ENCODE measurements around the gene PRDM15.
"Not testable (repeated sequence)": the region's sequence is repeated elsewhere in the genome, so short reads cannot be mapped to it uniquely, and the experiment has no call there.

Gene PRDM15

GRCh38 chr21:41801321-41802197 lies 77.6 kb downstream of the PRDM15 start:
- DNase-seq: no peak

- DNase-seq: no peak
Measured at GRCh38 chr21:41800425-41801320, 78.5 kb downstream of the PRDM15 start.

DNA sequence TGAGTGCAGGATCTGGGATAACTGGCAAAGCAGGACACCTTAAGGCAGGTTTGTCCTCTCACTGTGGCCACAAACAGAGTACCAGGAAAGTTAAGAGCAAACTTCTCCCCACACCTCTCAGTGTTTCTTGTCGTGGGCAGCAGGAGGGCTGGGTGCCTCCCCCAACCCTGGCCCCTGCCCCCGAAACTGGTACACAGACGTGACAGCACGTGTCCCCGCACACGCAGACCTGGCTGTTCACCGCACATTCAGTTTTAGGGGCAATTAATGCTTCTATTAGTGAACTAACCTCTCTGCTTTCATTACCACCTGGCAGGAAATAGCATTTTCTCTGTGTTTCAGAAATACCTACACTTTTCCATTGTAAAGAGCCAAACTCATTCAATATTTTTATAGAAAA lies 79.4 kb downstream of the PRDM15 start:
- DNase-seq: no peak

GRCh38 chr21:41798326-41798725 lies 80.8 kb downstream of the PRDM15 start:
- no peak for DNase-seq

DNA sequence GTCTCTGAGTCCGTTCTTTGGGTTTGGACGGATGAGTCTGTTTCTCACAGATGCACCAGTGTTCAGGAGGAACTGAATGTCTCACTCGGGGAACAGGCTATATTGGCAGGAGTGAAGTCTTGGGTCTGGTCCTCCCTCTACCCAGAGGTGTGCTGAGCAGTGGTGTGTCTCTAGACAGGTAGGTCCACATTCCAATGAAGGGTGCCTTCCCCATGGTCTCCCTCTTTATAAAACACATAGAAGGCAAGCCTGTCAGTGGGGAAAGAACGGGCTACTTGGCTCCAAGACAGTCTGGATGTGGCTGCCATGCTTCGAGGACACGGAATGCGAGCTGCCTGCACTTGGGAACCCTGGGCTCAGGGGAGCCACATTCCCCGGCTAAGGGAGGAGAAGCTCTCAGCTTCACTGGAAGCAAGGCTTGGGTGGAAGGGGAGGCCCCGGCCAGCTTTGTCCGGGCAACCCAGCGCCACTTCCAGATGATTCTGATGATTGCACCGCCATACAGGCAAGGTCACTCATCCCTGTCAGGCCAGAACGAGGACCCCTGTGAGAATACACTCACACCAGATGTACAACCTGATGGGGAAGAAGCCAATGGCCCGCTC lies 82.6 kb downstream of the PRDM15 start:
- no peak for DNase-seq

DNA sequence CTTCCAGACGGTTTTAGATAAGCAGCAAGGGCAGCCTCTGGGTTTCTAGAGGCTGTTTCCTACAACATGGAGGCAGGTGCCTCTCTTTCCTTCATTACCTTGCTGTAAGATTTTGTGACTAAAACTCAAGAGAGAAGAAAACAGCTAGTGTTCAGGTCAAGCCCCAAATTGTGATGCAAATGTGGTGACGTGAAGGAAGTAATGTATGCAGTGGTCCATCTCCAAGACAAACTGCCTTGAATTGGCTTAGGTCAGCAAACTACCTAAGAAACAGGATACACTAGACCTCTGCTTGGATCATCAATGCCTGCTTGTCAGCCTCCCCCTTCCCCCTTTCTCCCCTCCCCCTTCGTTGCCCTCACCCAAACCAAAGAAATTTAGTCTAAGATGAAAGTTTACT lies 83.4 kb downstream of the PRDM15 start:
- DNase-seq: no peak

GRCh38 chr21:41794600-41794999 lies 84.5 kb downstream of the PRDM15 start:
- no peak for DNase-seq

DNA sequence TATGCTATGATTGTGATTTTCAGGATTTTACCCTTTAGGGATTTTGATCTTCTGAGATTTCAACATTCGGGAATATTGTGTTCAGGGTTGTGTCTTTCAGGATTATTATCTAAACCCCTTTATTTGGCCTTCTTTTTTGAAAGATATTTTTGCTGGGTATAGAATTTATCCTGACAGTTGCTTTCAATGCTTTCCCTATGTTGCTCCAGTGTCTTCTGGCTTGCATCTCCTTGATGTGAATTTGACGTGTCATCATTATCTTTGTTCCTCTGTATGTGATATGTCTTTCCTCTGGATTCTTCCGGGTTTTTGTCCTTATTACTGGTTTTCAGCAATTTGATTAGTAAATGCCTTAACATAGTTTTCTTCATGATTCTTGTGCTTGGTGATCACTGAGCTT lies 86.4 kb downstream of the PRDM15 start:
- no peak for DNase-seq

DNA sequence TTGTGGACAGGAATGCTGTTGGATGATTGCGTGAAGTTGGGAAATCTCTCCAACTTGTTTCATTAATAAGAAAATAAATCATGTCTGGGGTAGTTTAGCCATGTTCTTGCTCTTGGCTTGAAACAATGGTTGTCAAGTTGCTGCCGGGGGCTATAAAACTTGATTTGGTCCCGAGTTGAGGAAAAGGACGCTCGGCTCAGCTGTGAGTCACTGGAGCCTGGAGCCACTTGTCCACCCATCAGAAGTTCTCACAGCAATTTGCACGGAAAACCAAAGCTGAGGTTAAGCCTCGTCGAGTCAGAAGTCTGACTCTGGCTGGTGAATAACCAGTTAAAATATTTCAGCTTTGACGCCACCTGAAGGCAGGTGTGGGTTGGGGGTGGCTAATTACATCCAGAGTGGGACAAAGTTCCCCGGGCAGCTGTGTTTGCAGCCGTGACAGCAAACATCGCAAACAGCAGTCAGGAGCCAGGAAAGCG lies 92.6 kb downstream of the PRDM15 start:
- DNase-seq: no peak

- DNase-seq: not testable (repeated sequence)
Measured at GRCh38 chr21:41785262-41785661, 93.9 kb downstream of the PRDM15 start.

DNA sequence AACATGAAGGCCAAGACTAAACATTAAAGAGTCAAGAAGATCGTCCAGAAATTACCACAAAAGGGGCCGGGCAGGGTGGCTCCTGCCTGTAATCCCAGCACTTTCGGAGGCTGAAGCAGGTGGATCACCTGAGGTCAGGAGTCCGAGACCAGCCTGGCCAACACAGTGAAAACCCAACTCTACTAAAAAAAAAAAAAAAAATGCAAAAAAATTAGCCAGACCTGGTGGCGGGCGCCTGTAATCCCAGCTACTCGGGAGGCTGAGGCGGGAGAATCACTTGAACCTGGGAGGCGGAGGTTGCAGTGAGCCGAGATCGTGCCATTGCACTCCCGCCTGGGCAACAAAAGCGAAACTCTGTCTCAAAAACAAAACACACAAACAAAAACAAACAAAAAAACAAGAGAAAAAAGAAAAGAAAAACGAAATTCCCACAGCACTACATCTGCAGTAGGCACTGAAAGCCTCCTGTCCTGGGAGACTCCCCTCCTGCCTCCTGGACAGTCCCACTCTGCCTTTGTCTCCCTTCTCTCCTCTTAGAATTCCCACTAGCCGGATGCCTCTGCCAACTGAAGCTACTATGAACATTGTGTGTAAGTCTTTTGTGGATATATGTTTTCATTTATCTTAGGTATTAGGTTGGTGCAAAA lies 94.6 kb downstream of the PRDM15 start:
- no peak for DNase-seq

DNA sequence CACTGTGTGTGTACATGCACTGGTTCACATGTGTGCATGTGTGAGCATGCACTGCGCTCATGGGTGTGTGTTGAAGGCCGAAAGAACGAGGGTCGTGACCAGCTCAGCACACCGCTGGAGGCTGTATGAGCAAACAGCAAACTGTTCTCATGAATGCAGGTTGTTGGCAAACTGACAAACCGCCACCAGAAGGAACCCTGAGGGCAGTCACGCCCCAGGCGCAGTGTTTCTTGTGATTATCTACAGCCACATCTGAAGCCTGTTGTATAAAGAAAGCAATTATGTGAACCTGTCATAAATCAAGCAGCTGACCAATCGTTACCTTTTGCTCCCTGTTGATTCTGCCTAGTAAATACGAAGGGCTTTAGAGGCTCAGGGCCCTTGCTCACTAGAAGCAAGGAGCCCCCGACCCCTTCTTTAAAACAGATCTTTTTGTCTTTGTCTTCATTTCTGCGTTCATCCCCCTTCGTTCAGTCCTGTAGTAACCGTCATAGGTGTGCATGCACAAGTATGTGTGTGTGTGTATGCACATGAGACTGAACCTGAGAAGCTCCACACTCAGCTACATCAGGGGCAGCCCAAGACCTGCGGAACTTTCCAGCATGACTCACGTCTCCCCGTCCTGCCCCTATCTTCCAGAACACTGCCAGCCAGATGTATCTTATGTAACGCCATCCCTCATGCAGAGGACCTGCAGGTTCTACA lies 95.5 kb downstream of the PRDM15 start:
- DNase-seq: no peak

DNA sequence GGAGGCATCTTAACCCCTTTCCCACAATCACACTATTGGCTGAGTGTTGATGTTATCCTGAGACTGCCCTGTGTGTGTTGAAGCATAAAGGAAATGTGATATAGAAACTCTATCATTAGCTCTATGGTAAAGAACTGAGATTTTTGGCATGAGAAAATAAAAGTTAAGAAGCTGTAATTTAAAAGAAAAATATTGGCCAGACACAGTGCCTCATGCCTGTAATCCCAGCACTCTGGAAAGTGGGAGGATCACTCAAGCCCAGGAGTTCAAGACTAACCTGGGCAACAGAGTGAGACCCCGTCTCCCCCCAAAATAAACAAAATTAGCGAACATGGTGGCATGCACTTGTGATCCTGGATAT lies 98.1 kb downstream of the PRDM15 start:
- no peak for DNase-seq

- DNase-seq: no peak
Measured at GRCh38 chr21:41780337-41781049, 98.7 kb downstream of the PRDM15 start.

DNA sequence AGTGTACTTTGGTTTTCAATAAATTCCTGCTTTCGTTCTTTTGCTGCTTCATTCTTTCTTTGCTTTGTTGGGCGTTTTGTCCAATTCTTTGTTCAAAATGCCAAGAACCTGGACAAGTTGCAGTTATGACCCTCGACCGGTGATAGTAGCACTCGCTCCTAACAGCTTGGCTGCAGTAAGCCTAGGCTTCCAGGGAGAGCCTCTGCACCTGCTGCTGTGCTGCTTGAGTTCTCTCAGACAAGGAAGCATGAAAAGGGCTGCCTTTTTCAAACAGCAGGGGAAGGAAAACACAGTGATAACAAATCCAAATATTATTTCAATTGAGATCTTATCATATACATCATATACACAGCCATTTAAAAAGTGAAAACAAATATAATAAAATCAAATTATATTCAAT lies 99.5 kb downstream of the PRDM15 start:
- no peak for DNase-seq

DNA sequence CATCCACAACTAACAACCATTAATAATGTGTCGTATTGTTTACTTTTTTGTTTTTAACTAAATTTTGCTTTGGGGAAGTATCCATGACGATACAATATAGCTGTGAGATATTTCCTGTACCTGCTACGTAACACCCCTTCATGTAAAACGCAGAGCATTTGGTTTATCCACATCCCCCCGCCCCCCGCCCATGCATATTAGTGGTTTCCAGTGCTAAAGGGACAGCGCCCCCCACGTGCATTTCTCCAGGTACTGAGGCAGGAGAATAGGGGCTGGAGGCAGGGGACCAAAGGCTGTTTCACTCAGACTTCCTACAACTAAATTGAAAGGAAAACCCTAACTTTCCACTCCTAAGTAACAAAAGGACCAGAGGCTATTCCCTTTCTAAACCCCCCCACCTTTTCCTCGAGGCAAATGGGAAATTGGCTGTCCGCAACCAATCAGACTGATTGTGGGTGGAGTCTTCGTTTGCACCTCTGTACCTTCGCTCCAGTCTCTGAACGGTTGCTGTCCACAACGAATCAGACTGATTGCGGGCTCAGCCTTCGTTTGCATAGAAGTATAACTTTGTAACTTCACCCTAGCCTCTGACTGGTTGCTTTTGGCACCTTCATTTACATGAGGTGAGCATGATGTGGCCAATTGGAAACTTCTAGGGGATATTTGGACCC lies 100.1 kb downstream of the PRDM15 start:
- DNase-seq: no peak

- DNase-seq: peak; percentile 89
Measured at GRCh38 chr21:41777951-41778815, 101.0 kb downstream of the PRDM15 start.

DNA sequence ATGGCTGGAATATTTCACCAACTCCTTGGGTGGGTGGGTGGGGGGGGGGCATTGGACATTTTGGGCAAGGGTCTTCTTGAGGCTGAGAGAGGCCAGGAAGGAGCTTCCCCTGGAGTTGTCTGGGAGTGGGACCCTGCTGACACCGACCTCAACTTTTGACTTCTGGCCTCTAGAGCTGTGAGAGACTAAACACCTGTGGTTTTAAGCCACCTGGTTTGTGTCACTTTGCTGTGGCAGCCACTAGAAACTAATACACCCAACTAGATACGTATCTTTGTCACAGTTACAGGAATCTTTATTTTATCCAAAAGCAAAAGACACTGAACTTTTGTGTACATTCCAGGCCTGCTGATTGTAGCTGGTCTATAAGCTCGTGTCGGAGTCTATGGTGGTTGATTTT lies 102.4 kb downstream of the PRDM15 start:
- DNase-seq: no peak

GRCh38 chr21:41775149-41775472 lies 104.0 kb downstream of the PRDM15 start:
- DNase-seq: no peak
